Measurements from ENCODE around the gene CCDC12.

The CCDC12 gene

DNA sequence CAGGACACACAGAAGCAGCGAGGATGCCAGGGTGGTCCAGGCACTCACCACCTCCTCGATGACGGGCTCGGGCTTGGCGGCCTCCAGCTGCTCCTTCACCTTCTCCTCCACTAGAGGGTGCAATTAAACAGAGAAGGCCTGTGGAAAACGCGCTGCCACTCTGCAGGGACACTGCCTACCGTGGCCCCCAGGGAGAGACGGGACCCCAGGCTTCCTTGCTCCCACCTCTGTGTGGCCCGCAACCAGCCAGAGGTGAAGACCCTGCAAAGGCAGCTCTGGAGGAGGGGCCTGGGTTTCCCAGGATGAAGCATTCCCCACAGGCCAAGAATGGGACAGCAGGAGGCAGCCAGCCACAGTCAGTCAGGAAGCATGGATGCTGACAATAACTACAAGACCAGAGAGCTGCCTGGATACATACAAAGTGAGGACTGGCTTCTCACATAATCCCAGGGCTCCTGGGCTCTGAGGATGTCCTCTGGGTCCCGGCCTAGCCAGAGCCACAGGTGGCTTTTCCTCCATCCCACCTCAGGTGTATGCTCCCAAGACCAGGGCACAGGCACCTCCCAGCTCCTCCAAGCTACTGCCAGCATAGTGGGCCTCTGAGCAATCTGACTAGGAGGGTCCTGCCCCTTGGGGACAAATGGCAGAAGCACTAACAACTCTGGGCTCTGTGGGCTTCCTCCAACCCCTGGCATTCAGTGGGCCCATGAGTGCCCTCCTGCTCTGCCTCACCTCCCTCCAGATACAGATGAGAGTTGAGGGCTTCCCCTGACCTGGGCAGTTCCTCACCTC, 52.8 kb downstream of the CCDC12 start:
- no peak for DNase-seq (ENCODE audit: low read depth)
- TF ChIP-seq, protein P1, sequence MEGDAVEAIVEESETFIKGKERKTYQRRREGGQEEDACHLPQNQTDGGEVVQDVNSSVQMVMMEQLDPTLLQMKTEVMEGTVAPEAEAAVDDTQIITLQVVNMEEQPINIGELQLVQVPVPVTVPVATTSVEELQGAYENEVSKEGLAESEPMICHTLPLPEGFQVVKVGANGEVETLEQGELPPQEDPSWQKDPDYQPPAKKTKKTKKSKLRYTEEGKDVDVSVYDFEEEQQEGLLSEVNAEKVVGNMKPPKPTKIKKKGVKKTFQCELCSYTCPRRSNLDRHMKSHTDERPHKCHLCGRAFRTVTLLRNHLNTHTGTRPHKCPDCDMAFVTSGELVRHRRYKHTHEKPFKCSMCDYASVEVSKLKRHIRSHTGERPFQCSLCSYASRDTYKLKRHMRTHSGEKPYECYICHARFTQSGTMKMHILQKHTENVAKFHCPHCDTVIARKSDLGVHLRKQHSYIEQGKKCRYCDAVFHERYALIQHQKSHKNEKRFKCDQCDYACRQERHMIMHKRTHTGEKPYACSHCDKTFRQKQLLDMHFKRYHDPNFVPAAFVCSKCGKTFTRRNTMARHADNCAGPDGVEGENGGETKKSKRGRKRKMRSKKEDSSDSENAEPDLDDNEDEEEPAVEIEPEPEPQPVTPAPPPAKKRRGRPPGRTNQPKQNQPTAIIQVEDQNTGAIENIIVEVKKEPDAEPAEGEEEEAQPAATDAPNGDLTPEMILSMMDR (IDR thresholded peaks at IDR 0.05; ENCODE audit: low read depth, low read length, missing control alignments): peak; percentile 64
- no peak overlapping the region for H3K4me3 ChIP-seq (ENCODE audit: low read depth, low read length)

DNA sequence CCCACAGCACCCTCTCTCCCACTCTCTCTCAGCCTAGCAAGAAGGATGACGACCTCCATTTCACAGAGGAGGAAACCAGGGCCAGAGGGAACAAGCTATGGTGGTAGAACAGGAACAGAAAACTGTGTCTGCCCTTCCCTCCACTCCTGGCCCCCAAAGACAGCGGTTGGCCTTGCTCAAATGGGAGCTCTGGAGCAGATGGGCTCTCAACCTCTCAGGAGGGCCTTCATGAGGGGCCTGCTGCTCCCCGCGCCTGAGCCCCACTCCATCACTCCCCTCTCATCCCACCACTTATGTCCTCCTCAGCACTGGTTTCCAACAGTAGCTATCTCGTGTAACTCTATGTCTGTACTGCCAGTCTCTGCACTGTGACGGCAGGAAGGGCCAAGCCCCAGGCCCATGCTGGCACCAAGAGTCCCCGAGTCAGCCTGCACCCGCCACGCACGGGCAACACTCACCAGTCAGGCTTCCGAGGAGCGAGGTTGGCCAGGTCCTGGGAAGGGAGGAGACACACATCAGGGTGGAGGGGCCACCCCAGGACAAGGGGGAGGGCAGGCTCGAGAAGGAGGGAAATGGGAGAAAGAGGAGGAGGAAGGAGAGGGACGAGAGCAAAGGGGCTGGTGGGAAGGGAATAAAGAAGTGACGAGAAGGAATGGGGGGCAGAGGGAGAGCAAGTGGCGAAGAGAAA, 53.5 kb downstream of the CCDC12 start:
- H3K4me3 ChIP-seq (ENCODE audit: low read depth, low read length): no peak overlapping the region
- TF ChIP-seq, protein P1 (IDR thresholded peaks at IDR 0.05; ENCODE audit: low read depth, low read length, missing control alignments): no peak
- no peak for DNase-seq (ENCODE audit: low read depth)

DNA sequence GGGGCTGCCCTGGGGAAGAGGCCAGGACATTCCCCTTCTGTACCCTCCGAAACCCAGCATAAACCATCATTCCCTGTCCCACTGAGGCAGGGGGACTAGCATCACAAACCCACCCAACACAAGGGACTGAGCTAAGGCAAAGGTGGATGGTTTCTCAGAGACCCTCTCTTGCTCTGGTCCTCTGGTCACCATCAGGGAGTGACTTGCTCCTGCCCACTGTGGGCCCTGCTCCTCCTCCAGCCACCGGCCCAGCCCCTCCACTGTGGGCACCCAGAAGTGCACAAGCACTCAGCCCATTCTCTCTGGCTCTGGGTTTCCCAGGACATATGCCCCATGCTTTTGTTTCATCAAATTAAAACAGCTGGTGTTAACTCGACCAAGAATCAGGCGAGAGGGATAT, 54.1 kb downstream of the CCDC12 start:
- TF ChIP-seq, protein P1 (IDR thresholded peaks at IDR 0.05; ENCODE audit: low read depth, low read length, missing control alignments): no peak
- DNase-seq (ENCODE audit: low read depth): no peak
- H3K4me3 ChIP-seq (ENCODE audit: low read depth, low read length): no peak overlapping the region

DNA sequence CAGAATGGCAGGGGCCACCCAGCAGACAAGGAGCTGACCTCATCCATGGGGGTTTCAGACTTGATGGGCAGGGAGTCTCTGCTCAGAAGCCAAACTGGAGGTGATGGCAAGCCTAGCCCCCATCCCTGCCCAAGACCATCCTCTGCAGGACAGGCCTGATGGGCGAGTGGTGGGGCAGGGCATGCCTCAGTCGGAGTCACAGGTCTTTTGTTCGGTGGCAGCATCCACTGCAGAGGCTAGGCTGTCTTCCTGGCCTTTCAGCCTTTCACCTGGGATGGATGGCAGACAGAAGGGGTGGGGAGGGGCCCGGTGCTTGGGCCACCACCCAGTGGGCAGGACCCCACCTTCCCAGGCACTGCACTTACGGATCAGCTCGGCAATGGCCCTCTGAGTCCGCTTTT, 54.7 kb downstream of the CCDC12 start:
- no peak overlapping the region for H3K4me3 ChIP-seq (ENCODE audit: low read depth, low read length)
- TF ChIP-seq, protein P1 (IDR thresholded peaks at IDR 0.05; ENCODE audit: low read depth, low read length, missing control alignments): no peak
- DNase-seq (ENCODE audit: low read depth): no peak

DNA sequence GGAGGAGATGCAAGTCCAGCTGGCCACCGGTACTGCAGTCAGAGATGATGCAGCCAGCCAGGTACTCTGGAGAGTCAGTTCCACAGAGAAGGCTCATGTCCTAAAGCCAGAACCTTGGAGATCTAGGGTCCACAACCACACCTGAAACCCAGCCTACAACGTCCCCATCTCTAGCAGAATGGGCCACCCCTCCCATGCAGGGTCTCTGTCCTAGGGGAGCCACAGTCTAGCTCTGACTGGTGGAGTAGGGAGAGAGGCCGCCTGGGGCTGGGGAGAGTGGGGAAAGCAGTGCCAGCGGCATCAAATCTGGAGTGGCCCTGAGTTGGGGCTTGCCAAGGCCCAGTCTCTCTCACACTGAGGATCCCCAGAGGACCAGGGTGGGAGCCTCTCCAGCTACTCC, 55.5 kb downstream of the CCDC12 start:
- TF ChIP-seq, protein P1 (IDR thresholded peaks at IDR 0.05; ENCODE audit: low read depth, low read length, missing control alignments): no peak
- no peak overlapping the region for H3K4me3 ChIP-seq (ENCODE audit: low read depth, low read length)
- DNase-seq (ENCODE audit: low read depth): no peak

DNA sequence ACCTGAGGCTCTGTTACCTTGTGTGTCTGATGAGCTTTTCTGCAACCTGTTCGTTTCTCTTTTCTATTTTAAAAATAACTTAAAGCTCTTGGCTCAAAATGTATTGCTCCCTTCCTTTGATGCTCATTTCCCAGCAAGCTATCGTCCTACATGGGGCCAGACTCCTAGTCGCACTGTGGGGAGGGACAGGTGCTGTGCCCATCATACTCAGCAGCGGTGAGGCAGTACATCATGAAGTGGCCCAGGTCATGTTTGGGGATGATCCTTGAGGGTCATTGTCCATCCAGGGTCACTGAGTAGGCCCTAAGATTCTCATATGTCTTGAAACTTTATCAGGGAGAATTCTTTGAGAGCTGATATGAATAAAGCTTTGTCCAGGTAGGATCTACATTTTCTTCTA, 57.9 kb downstream of the CCDC12 start:
- H3K4me3 ChIP-seq (ENCODE audit: low read depth, low read length): no peak overlapping the region
- no peak for DNase-seq (ENCODE audit: low read depth)
- TF ChIP-seq, protein P1 (IDR thresholded peaks at IDR 0.05; ENCODE audit: low read depth, low read length, missing control alignments): no peak
